Transverse colon (tissue), 4 donors: Measurements from ENCODE around the gene CHRND. TPM values are rescaled to one million over a fixed set of nuclear protein-coding genes. Genes with fewer than 3 reads are reported as not detected.

Experiments
- DNase-seq: peaks from one replicate; pipeline ENCODE4 v3.0.0-alpha.2; 2019
- H3K27ac ChIP-seq, 4 donors: fragments of 200-600 bp; sonication (generic); 2 replicates each; pipeline ENCODE4 v1.5.1; 2016 to 2018; ENCODE audit warnings: inconsistent platforms in 4 of 4
- H3K27me3 ChIP-seq: fragments of 200-600 bp; sonication (generic); 2 replicates; pipeline ENCODE4 v1.5.1; 2017; ENCODE audit warnings: inconsistent platforms
- H3K36me3 ChIP-seq, 4 donors: fragments of 200-600 bp; sonication (generic); 2 replicates each; pipeline ENCODE4 v1.5.1; 2017 to 2019; ENCODE audit warnings: inconsistent platforms in 4 of 4
- H3K4me1 ChIP-seq, 4 donors: fragments of 200-600 bp; sonication (generic); 2 replicates each; pipeline ENCODE4 v1.5.1; 2017 to 2020; ENCODE audit warnings: inconsistent platforms in 4 of 4
- H3K4me3 ChIP-seq, 4 donors: fragments of 200-600 bp; sonication (generic); 1 replicate in 1 of 4; 2 replicates in 3 of 4; pipeline versions ENCODE4 v1.5.1 to v1.6.1; 2017 to 2019; ENCODE audit warnings: inconsistent platforms in 4 of 4
- H3K9me3 ChIP-seq, 2 donors: fragments of 200-600 bp; sonication (generic); 2 replicates each; pipeline ENCODE4 v1.5.1; 2017 to 2019; ENCODE audit warnings: inconsistent platforms in 2 of 2
- EP300 ChIP-seq: sonication (generic); formaldehyde crosslinking; IDR thresholded peaks from one replicate; pipeline ENCODE4 v1.6.1; 2017; ENCODE audit warnings: antibody characterized with exemption, low read depth
- POLR2A ChIP-seq: fragments of 450-650 bp; IDR thresholded peaks from one replicate; pipeline ENCODE4 v1.6.1; 2016; ENCODE audit warnings: antibody characterized with exemption, mild to moderate bottlenecking, moderate library complexity
- POLR2AphosphoS5 ChIP-seq, 3 donors: sonication (generic); formaldehyde crosslinking; IDR thresholded peaks; one replicate each; pipeline ENCODE4 v1.6.1; 2016; ENCODE audit warnings: antibody characterized with exemption in 3 of 3
- WGBS, 2 donors: methylation state at CpG; one replicate each; pipeline ENCODE4 v1.1.5; 2018; ENCODE audit warnings: low coverage in 1 of 2; 5-methylcytosine and 5-hydroxymethylcytosine counted together
- in situ Hi-C, 4 donors: fragments of 200-750 bp; cut with MboI; loops; one replicate each; pipeline versions ENCODE4 v1.15.0 to v1.15.1; 2017; ENCODE audit warnings: low sequenced_read_pairs in 3 of 4, low pct_ligation_motif_present in 1 of 4, low pct_unique_long_range_greater_than_20kb in 1 of 4
- intact Hi-C: fragments of 100-400 bp; cut with DNase I; formaldehyde crosslinking; loops from one replicate; pipeline ENCODE4 v1.15.1; 2023; ENCODE audit warnings: low total_unique reads
- total RNA-seq, 4 donors: library from RNA; depleted of rRNA; stranded (reverse); fragments of >200 nt; gene quantifications; one replicate each; pipeline ENCODE4 v1.1.0, GENCODE V29; 2016
- TF ChIP-seq, protein P1 (sequence below), 5 experiments: fragments of 200-600 bp in 3 of 5; fragments of 450-650 bp in 2 of 5; sonication (generic) in 3 of 5; IDR thresholded peaks; 1 replicate in 2 of 5; 2 replicates in 3 of 5; pipeline ENCODE4 v1.5.1; 2016 to 2017; ENCODE audit warnings: antibody characterized with exemption in 5 of 5, inconsistent platforms in 3 of 5, mild to moderate bottlenecking in 2 of 5, moderate library complexity in 1 of 5

CHRND gene
- total RNA-seq, 4 donors from 2014 or later = not detected

DNA sequence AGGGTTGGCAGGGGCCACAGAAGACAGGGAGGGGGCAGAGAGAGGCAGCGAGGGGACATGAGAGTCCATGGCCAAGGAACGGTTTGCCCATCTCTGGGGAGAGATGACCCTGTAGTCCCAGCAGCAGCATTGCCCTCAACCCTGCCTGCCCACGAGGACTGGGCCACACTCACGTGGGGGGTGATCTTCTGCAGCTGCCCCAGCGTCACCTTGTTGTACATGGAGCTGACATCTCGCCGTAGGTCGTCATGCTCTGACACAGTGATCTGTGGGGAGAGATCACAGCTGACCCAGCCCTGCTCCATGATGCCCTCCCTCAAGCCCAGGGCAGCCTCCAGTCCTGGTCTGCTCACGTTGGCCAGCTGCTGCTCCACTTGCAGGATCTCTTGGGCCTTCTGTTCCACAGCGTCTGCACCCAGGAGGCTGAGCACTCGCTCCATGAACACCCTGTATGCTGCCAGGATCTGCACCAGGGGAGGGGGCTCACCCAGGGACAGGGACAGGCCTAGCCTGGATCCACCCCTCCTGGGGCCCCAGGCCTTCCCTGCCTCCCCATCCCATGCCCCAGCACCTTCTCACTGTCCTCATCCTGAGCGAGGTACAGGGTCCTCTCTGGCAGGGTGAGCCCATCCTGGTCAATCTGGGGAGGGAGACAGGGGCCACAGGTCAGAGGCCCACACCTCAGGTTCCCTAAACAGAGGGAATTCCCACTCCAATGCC is 41.2 kb upstream of the CHRND start:
- DNase-seq = no peak
- intact Hi-C loops (no loop called here), in situ Hi-C loops (no loop called here)
- TF ChIP-seq POLR2AphosphoS5 (IDR thresholded peaks at IDR 0.05) (no peak), POLR2A (no peak), EP300 (no peak)
- TF ChIP-seq, protein P1, sequence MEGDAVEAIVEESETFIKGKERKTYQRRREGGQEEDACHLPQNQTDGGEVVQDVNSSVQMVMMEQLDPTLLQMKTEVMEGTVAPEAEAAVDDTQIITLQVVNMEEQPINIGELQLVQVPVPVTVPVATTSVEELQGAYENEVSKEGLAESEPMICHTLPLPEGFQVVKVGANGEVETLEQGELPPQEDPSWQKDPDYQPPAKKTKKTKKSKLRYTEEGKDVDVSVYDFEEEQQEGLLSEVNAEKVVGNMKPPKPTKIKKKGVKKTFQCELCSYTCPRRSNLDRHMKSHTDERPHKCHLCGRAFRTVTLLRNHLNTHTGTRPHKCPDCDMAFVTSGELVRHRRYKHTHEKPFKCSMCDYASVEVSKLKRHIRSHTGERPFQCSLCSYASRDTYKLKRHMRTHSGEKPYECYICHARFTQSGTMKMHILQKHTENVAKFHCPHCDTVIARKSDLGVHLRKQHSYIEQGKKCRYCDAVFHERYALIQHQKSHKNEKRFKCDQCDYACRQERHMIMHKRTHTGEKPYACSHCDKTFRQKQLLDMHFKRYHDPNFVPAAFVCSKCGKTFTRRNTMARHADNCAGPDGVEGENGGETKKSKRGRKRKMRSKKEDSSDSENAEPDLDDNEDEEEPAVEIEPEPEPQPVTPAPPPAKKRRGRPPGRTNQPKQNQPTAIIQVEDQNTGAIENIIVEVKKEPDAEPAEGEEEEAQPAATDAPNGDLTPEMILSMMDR (IDR thresholded peaks at IDR 0.05) = no peak
- no peak overlapping the region for H3K4me3 ChIP-seq
- no peaks in the 10 kb centered on the region for H3K9me3 ChIP-seq
- H3K4me1 ChIP-seq = peaks cover 0 to 17% (median 7%) of the 10 kb centered on the region in 4 donors
- peaks cover 75% of the 10 kb centered on the region for H3K27me3 ChIP-seq
- 80% methylated on average over 11 of the region's 12 CpGs; no CpG with 5 or more reads in 1 of the 2 donors for WGBS, 2 donors
- H3K27ac ChIP-seq = no peak overlapping the region
- H3K36me3 ChIP-seq = no peaks in the 10 kb centered on the region

DNA sequence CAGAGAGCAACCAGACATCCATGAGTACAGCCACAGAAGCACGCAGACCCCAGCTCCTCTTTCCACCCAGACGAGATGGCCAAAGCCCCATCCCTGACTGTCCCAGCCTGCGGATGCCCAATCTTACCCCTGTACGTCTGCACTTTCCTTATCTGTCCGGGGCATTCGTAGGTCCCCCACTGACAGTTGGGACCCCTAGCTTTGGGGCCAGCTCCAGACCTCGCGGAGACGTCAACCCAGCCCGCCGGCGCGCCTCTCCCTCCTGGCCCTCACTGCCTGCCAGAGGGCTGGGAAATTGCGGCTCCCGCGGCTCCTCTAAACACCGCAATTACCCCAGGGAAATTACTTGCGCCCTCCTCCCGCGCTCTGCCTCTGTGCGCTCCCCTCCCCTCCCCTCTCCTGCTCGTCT is 40.6 kb upstream of the CHRND start:
- Histone ChIP-seq H3K9me3 (no peaks in the 10 kb centered on the region), H3K4me1 (peaks cover 0 to 17% (median 7%) of the 10 kb centered on the region in 4 donors), H3K27me3 (peaks cover 74% of the 10 kb centered on the region), H3K36me3 (no peaks in the 10 kb centered on the region), H3K27ac (no peak overlapping the region), H3K4me3 (no peak overlapping the region)
- TF ChIP-seq, protein P1 (IDR thresholded peaks at IDR 0.05) = no peak
- no peak for TF ChIP-seq POLR2AphosphoS5 (IDR thresholded peaks at IDR 0.05)
- no peak for TF ChIP-seq EP300
- no peak for TF ChIP-seq POLR2A
- WGBS, 2 donors = 10% methylated on average over 20 of the region's 22 CpGs; no CpG with 5 or more reads in 1 of the 2 donors
- intact Hi-C loops = no loop called here
- in situ Hi-C loops = no loop called here
- no peak for DNase-seq

DNA sequence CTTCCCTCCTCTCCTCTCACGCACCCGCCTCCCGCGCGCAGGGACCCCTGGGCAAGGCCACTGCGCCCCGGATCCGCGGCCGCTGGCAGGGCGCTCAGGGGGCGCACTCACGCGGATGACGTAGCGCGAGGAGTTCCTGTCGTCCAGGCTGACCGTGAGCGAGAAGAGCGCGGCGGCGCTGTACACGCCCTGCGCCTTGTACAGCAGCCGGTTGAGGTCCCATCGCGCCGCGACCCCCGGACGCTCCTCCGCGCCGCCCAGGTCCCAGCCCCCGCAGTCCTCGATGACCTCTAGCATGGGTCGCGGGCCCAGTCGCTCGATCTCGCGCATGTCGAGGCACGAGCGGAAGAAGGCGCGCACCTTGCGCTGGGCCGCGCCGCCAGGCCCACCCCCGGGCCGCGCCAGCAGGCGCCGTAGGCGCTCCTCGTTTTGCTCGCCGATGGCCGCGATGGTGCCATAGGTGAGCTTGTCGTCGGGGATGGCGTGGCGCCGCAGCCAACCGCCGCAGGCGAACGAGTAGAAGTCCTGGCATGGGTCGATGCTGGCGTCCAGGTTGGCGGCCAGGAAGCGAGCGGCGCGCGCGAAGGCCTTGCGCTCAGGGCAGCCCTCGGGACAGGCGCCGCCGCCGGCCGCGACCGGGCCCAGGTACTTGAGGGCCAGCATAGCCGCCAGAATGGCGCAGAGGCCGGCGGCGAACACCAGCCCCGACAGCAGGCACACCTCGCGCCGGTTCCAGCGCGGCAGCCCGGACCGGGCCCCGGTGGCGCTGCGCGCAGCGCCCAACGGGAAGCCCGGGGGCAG is 40.0 kb upstream of the CHRND start:
- peaks cover 0 to 17% (median 7%) of the 10 kb centered on the region in 4 donors for H3K4me1 ChIP-seq
- no peak overlapping the region for H3K27ac ChIP-seq
- no peak for DNase-seq
- H3K36me3 ChIP-seq = no peaks in the 10 kb centered on the region
- H3K27me3 ChIP-seq = peaks cover 77% of the 10 kb centered on the region
- no peak for TF ChIP-seq POLR2A
- TF ChIP-seq, protein P1 (IDR thresholded peaks at IDR 0.05) = no peak
- no peak for TF ChIP-seq POLR2AphosphoS5 (IDR thresholded peaks at IDR 0.05)
- no peak for TF ChIP-seq EP300
- 14% methylated on average over 79 of the region's 111 CpGs; no CpG with 5 or more reads in 1 of the 2 donors for WGBS, 2 donors
- H3K9me3 ChIP-seq = no peaks in the 10 kb centered on the region
- intact Hi-C loops (no loop called here), in situ Hi-C loops (no loop called here)
- no peak overlapping the region for H3K4me3 ChIP-seq
